Endodermal cell (in vitro differentiated cells): ENCODE results near the gene COPS3. TPM values are rescaled to one million over a fixed set of nuclear protein-coding genes. Genes with fewer than 3 reads are reported as not detected.

Experiments used
- DNase-seq: peaks from one replicate; pipeline ENCODE4 v3.0.0-alpha.2; 2017
- H3K27ac ChIP-seq: 2 replicates; pipeline ENCODE4 v1.5.1; 2013; ENCODE audit warnings: mild to moderate bottlenecking, low read depth, low read length, moderate library complexity
- H3K27me3 ChIP-seq: 2 replicates; pipeline ENCODE4 v1.6.1; 2013; ENCODE audit warnings: mild to moderate bottlenecking, low read length, moderate library complexity; ENCODE audit not compliant: insufficient read depth, control insufficient read depth, poor library complexity, severe bottlenecking
- H3K36me3 ChIP-seq: 2 replicates; pipeline ENCODE4 v1.7.0; 2013; ENCODE audit warnings: mild to moderate bottlenecking, low read length, moderate library complexity; ENCODE audit not compliant: control insufficient read depth, insufficient read depth
- H3K4me1 ChIP-seq: one replicate; pipeline ENCODE4 v1.7.0; 2013; ENCODE audit warnings: low read length; ENCODE audit not compliant: control insufficient read depth, insufficient read depth
- H3K4me3 ChIP-seq: 2 replicates; pipeline ENCODE4 v1.5.1; 2013; ENCODE audit warnings: mild to moderate bottlenecking, low read length, moderate library complexity
- H3K9ac ChIP-seq: 2 replicates; pipeline ENCODE4 v1.6.1; 2013; ENCODE audit warnings: mild to moderate bottlenecking, low read length, moderate library complexity; ENCODE audit not compliant: poor library complexity, severe bottlenecking; ENCODE audit errors: extremely low read depth
- H3K9me3 ChIP-seq: 2 replicates; pipeline ENCODE4 v1.6.1; 2013; ENCODE audit warnings: mild to moderate bottlenecking, low read length, moderate library complexity; ENCODE audit not compliant: control insufficient read depth
- H3K27ac Mint-ChIP-seq: 2 replicates; pipeline ENCODE4 v1.8.0; 2020; ENCODE audit warnings: mixed read lengths
- H3K27me3 Mint-ChIP-seq: 2 replicates; pipeline ENCODE4 v1.8.0; 2021; ENCODE audit warnings: mild to moderate bottlenecking, mixed read lengths; ENCODE audit not compliant: insufficient read depth
- H3K36me3 Mint-ChIP-seq: 2 replicates; pipeline ENCODE4 v1.8.0; 2020; ENCODE audit warnings: low read depth, mixed read lengths
- H3K4me1 Mint-ChIP-seq: 2 replicates; pipeline ENCODE4 v1.8.0; 2020; ENCODE audit warnings: mixed read lengths
- H3K4me3 Mint-ChIP-seq: 2 replicates; pipeline ENCODE4 v1.8.0; 2020; ENCODE audit warnings: mild to moderate bottlenecking, moderate library complexity, mixed read lengths
- H3K9me3 Mint-ChIP-seq: 2 replicates; pipeline ENCODE4 v1.8.0; 2020; ENCODE audit warnings: mild to moderate bottlenecking, mixed read lengths
- CTCF ChIP-seq: fragments of 200-600 bp; sonication (generic); conservative IDR thresholded peaks from 2 replicates; pipeline ENCODE4 v1.5.0; 2021; ENCODE audit warnings: antibody characterized with exemption, mild to moderate bottlenecking
- WGBS, 2 experiments: methylation state at CpG; one replicate each; pipeline versions ENCODE4 v1.1.5 to v1.1.7; 2013; ENCODE audit warnings: missing lambda C conversion rate in 2 of 2, mixed read lengths in 1 of 2; ENCODE audit not compliant: insufficient coverage in 1 of 2, insufficient read length in 1 of 2; 5-methylcytosine and 5-hydroxymethylcytosine counted together
- total RNA-seq, 2 donors: library from RNA; stranded (reverse); fragmentation: NEBNext Ultra II Directional in 1 of 2; extraction: Animal tissue kit (Norgen Biotek cat#: 25700) in 1 of 2; gene quantifications; 2 replicates in 1 of 2; 3 replicates in 1 of 2; pipeline ENCODE4 v1.2.1, GENCODE V29; 2021

COPS3 gene
- total RNA-seq, 2 donors from 2014 or later, result 63.1 to 67.5 TPM

GRCh38 chr17:17205368-17206123 is 75.5 kb downstream of the COPS3 start:
- H3K4me1 ChIP-seq, result no peaks in the 10 kb centered on the region
- H3K4me3 Mint-ChIP-seq, result no peak overlapping the region
- no peak overlapping the region for H3K27ac Mint-ChIP-seq
- H3K4me1 Mint-ChIP-seq, result no peaks in the 10 kb centered on the region
- peaks cover 2% of the 10 kb centered on the region for H3K9me3 Mint-ChIP-seq
- H3K27me3 ChIP-seq, result peaks cover 13% of the 10 kb centered on the region
- TF ChIP-seq CTCF, result no peak
- H3K27ac ChIP-seq, result no peak overlapping the region
- H3K27me3 Mint-ChIP-seq, result no peaks in the 10 kb centered on the region
- DNase-seq, result no peak
- no peaks in the 10 kb centered on the region for H3K36me3 ChIP-seq
- H3K9me3 ChIP-seq, result no peaks in the 10 kb centered on the region
- H3K36me3 Mint-ChIP-seq, result peaks cover under 1% of the 10 kb centered on the region
- H3K4me3 ChIP-seq, result no peak overlapping the region
- H3K9ac ChIP-seq, result no peak overlapping the region
- 42 to 50% methylated on average over 27 to 70 of the region's 70 CpGs for WGBS, 2 experiments

- WGBS, 2 experiments, result 91 to 97% methylated on average over 14 of the region's 14 CpGs
- Mint-ChIP-seq H3K4me3 (no peak overlapping the region), H3K36me3 (no peaks in the 10 kb centered on the region), H3K27me3 (no peaks in the 10 kb centered on the region), H3K4me1 (no peaks in the 10 kb centered on the region), H3K27ac (no peak overlapping the region), H3K9me3 (peaks cover 2% of the 10 kb centered on the region)
- Histone ChIP-seq H3K27me3 (peaks cover 13% of the 10 kb centered on the region), H3K4me1 (no peaks in the 10 kb centered on the region), H3K4me3 (no peak overlapping the region), H3K27ac (no peak overlapping the region), H3K9ac (no peak overlapping the region), H3K36me3 (no peaks in the 10 kb centered on the region), H3K9me3 (no peaks in the 10 kb centered on the region)
- TF ChIP-seq CTCF, result no peak
- DNase-seq, result no peak
Observed at GRCh38 chr17:17204635-17205231, 76.3 kb downstream of the COPS3 start.

- Histone ChIP-seq H3K9ac (no peak overlapping the region), H3K36me3 (no peaks in the 10 kb centered on the region), H3K4me1 (no peaks in the 10 kb centered on the region), H3K4me3 (no peak overlapping the region), H3K9me3 (no peaks in the 10 kb centered on the region), H3K27me3 (peaks cover 13% of the 10 kb centered on the region), H3K27ac (no peak overlapping the region)
- no peaks in the 10 kb centered on the region for H3K27me3 Mint-ChIP-seq
- no peak for DNase-seq
- no peak overlapping the region for H3K27ac Mint-ChIP-seq
- no peaks in the 10 kb centered on the region for H3K36me3 Mint-ChIP-seq
- no peaks in the 10 kb centered on the region for H3K4me1 Mint-ChIP-seq
- H3K4me3 Mint-ChIP-seq, result no peak overlapping the region
- no peak for TF ChIP-seq CTCF
- peaks cover 2% of the 10 kb centered on the region for H3K9me3 Mint-ChIP-seq
- WGBS, 2 experiments, result 90% methylated on average over 5 to 15 of the region's 15 CpGs
Observed at GRCh38 chr17:17204041-17204591, 76.9 kb downstream of the COPS3 start.
